Liver (tissue), 9 donors: ENCODE measurements around the gene PTRH1. TPM values are rescaled to one million over a fixed set of nuclear protein-coding genes. Genes with fewer than 3 reads are reported as not detected.

Experiments used
- DNase-seq: peaks from one replicate; pipeline ENCODE4 v3.0.0-alpha.2; 2017; ENCODE audit warnings: low spot score
- H3K27ac ChIP-seq, 2 donors: one replicate each; pipeline ENCODE4 v1.7.0; 2013; ENCODE audit warnings: inconsistent platforms in 2 of 2, low read length in 2 of 2, control low read depth in 1 of 2, low read depth in 1 of 2, mild to moderate bottlenecking in 1 of 2
- H3K27me3 ChIP-seq, 4 donors: one replicate each; pipeline versions ENCODE4 v1.6.1 to v1.7.0; 2013; ENCODE audit warnings: low read length in 3 of 4, inconsistent platforms in 1 of 4, mild to moderate bottlenecking in 1 of 4, moderate library complexity in 1 of 4; ENCODE audit not compliant: control insufficient read depth in 4 of 4, insufficient read depth in 4 of 4
- H3K36me3 ChIP-seq, 4 donors: one replicate each; pipeline versions ENCODE4 v1.6.1 to v1.7.0; 2013; ENCODE audit warnings: low read length in 3 of 4, mild to moderate bottlenecking in 3 of 4, low read depth in 1 of 4, moderate library complexity in 1 of 4; ENCODE audit not compliant: control insufficient read depth in 4 of 4, insufficient read depth in 3 of 4
- H3K4me1 ChIP-seq, 4 donors: one replicate each; pipeline versions ENCODE4 v1.6.1 to v1.7.0; 2013; ENCODE audit warnings: low read length in 3 of 4, mild to moderate bottlenecking in 3 of 4, moderate library complexity in 1 of 4; ENCODE audit not compliant: control insufficient read depth in 4 of 4, insufficient read depth in 4 of 4
- H3K4me3 ChIP-seq, 3 donors: one replicate each; pipeline versions ENCODE4 v1.6.1 to v1.7.0; 2013; ENCODE audit warnings: low read length in 3 of 3, control low read depth in 1 of 3, low read depth in 1 of 3, mild to moderate bottlenecking in 1 of 3
- H3K9ac ChIP-seq, 2 donors: one replicate each; pipeline ENCODE4 v1.7.0; 2013; ENCODE audit warnings: low read length in 2 of 2, mild to moderate bottlenecking in 2 of 2, moderate library complexity in 2 of 2, control low read depth in 1 of 2, low read depth in 1 of 2
- H3K9me3 ChIP-seq, 4 donors: one replicate each; pipeline versions ENCODE4 v1.6.1 to v1.7.0; 2013; ENCODE audit warnings: low read length in 3 of 4; ENCODE audit not compliant: control insufficient read depth in 4 of 4
- EGR1 ChIP-seq, 2 donors: IDR thresholded peaks; 2 replicates each; pipeline ENCODE4 v1.6.1; 2016 to 2018; ENCODE audit warnings: antibody characterized with exemption in 2 of 2, low read depth in 2 of 2
- FOXA1 ChIP-seq: IDR thresholded peaks from 2 replicates; pipeline ENCODE4 v1.6.1; 2016; ENCODE audit warnings: antibody characterized with exemption
- FOXA2 ChIP-seq: IDR thresholded peaks from 2 replicates; pipeline ENCODE4 v1.6.1; 2016; ENCODE audit warnings: antibody characterized with exemption
- HNF4A ChIP-seq, 2 donors: conservative IDR thresholded peaks; 2 replicates each; pipeline ENCODE4 v1.6.1; 2016; ENCODE audit warnings: antibody characterized with exemption in 2 of 2, mild to moderate bottlenecking in 2 of 2
- HNF4G ChIP-seq: IDR thresholded peaks from 2 replicates; pipeline ENCODE4 v1.6.1; 2016; ENCODE audit warnings: antibody characterized with exemption
- JUND ChIP-seq, 2 donors: IDR thresholded peaks; 2 replicates each; pipeline ENCODE4 v1.6.1; 2016; ENCODE audit warnings: antibody characterized with exemption in 2 of 2
- MAX ChIP-seq: IDR thresholded peaks from 2 replicates; pipeline ENCODE4 v1.6.1; 2016; ENCODE audit warnings: antibody characterized with exemption
- NR2F2 ChIP-seq: IDR thresholded peaks from 2 replicates; pipeline ENCODE4 v1.6.1; 2016; ENCODE audit warnings: antibody characterized with exemption
- RAD21 ChIP-seq, 2 donors: IDR thresholded peaks; 2 replicates each; pipeline ENCODE4 v1.6.1; 2016; ENCODE audit warnings: antibody characterized with exemption in 2 of 2, mild to moderate bottlenecking in 2 of 2
- REST ChIP-seq: IDR thresholded peaks from 2 replicates; pipeline ENCODE4 v1.6.1; 2016; ENCODE audit warnings: antibody characterized with exemption, mild to moderate bottlenecking
- SP1 ChIP-seq: IDR thresholded peaks from 2 replicates; pipeline ENCODE4 v1.6.1; 2018; ENCODE audit warnings: antibody characterized with exemption, mild to moderate bottlenecking
- YY1 ChIP-seq: IDR thresholded peaks from 2 replicates; pipeline ENCODE4 v1.6.1; 2016; ENCODE audit warnings: antibody characterized with exemption, mild to moderate bottlenecking
- ZBTB33 ChIP-seq: IDR thresholded peaks from 2 replicates; pipeline ENCODE4 v1.6.1; 2016; ENCODE audit warnings: antibody characterized with exemption
- WGBS: extraction: QIAGEN DNeasy Blood & Tissue Kit; methylation state at CpG from one replicate; pipeline ENCODE4 v1.1.7; 2013; 5-methylcytosine and 5-hydroxymethylcytosine counted together
- polyA plus RNA-seq, 2 donors: library from polyadenylated mRNA; stranded (reverse) in 1 of 2; unstranded in 1 of 2; fragments of 200-250 nt in 1 of 2; fragments of >200 nt in 1 of 2; fragmentation: Nextera tagmentation in 1 of 2; extraction: Ambion mirVana in 1 of 2; gene quantifications; one replicate each; pipeline versions ENCODE4 v1.2.1 to v1.2.3, GENCODE V29; 2013 to 2015
- total RNA-seq, 2 donors: library from RNA; depleted of rRNA; stranded (reverse); fragments of >200 nt; gene quantifications; one replicate each; pipeline ENCODE4 v1.2.3, GENCODE V29; 2014
- donor health status: healthy.
- donor health status: healthy.
- donor health status: healthy.
- donor health status: healthy.
- donor health status: healthy.

PTRH1 gene
- total and polyA plus RNA-seq, 4 donors = 6.7 to 21.6 (median 9.7) TPM

GRCh38 chr9:127697575-127697974 lies 17.9 kb downstream of the PTRH1 start:
- Histone ChIP-seq H3K4me3 (no peak overlapping the region), H3K27ac (no peak overlapping the region), H3K27me3 (no peaks in the 10 kb centered on the region), H3K9ac (no peak overlapping the region), H3K9me3 (no peaks in the 10 kb centered on the region), H3K36me3 (no peaks in the 10 kb centered on the region), H3K4me1 (peaks cover 2 to 6% (median 3%) of the 10 kb centered on the region in 4 donors)
- no peak for TF ChIP-seq JUND (IDR thresholded peaks at IDR 0.05)
- TF ChIP-seq REST = no peak
- TF ChIP-seq HNF4A (conservative IDR thresholded peaks at IDR 0.05) = no peak
- no peak for DNase-seq
- WGBS = 76% methylated on average over 5 of the region's 5 CpGs

DNA sequence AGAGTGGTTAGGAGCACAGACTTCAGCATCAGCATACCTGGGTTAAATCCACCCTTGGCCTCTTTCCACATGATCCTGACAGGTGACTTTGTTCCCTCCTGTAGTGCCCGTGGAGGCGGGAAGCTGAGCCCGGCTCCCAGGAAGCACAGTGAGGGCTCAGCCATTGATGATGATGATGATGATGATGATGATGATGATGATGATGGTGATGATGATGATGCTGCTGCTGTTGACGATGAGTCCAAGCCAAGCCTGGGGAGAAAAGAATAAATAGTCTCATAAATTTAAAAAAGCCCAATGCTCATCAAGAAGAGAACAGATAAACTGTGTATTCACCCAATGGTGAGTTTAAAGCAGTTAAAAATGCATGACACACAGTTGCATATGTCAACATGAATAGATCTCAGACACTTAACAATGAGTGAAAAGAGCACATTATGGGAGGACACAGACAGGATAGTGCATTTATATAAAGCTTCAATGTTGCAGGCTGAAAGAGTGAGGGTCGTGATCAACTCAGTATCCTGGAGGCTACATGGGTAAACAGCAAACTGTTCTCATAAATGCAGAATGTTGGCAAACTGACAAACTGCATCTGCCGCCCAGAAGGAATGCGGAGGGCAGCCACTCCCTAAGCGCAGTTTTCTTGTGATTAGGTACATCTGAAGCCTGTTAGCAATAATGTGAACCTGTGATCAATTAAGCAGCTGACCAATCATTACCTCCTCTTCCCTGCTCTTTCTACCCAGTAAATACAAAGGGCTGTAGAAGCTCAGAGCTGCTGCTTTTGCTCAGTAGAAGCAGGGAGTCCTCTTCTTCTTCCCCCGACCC lies 20.4 kb downstream of the PTRH1 start:
- TF ChIP-seq HNF4G (no peak), NR2F2 (no peak), YY1 (no peak), HNF4A (conservative IDR thresholded peaks at IDR 0.05) (no peak), ZBTB33 (no peak), MAX (no peak), RAD21 (IDR thresholded peaks at IDR 0.05) (no peak), EGR1 (IDR thresholded peaks at IDR 0.05; ENCODE audit: low read depth in 2 of 2) (no peak), FOXA1 (no peak), REST (no peak), FOXA2 (no peak), SP1 (no peak), JUND (IDR thresholded peaks at IDR 0.05) (no peak)
- Histone ChIP-seq H3K27ac (no peak overlapping the region), H3K9ac (no peak overlapping the region), H3K4me3 (no peak overlapping the region), H3K4me1 (peaks cover 2 to 6% (median 3%) of the 10 kb centered on the region in 4 donors), H3K27me3 (no peaks in the 10 kb centered on the region), H3K36me3 (peaks cover 0 to 5% (median 0%) of the 10 kb centered on the region in 4 donors), H3K9me3 (no peaks in the 10 kb centered on the region)
- no peak for DNase-seq
- 80% methylated on average over 9 of the region's 9 CpGs for WGBS
